SK-N-SH treated with all-trans-retinoic acid at 6 μM for 48 hours (cell line): Measurements from ENCODE around the gene SPRR2D.

Source experiments
- ATAC-seq: fragments of 200-7000 bp; cut with Tn5 transposase; 3 replicates; pipeline ENCODE4 v1.9.1; 2020; ENCODE audit warnings: mild to moderate bottlenecking, moderate library complexity
- ARNTL ChIP-seq: fragments of 450-650 bp; formaldehyde crosslinking; IDR thresholded peaks from 2 replicates; pipeline ENCODE4 v1.5.0; 2020; ENCODE audit warnings: low read depth, mild to moderate bottlenecking, moderate library complexity, borderline replicate concordance
- BACH2 ChIP-seq: fragments of 250-450 bp; sonication (Bioruptor Pico); IDR thresholded peaks from 2 replicates; pipeline ENCODE4 v1.9.0; 2021; ENCODE audit warnings: mild to moderate bottlenecking, borderline replicate concordance
- CSDC2 ChIP-seq: fragments of 250-450 bp; sonication (Bioruptor Pico); IDR thresholded peaks from 2 replicates; pipeline ENCODE4 v1.5.0; 2020; ENCODE audit warnings: mild to moderate bottlenecking, moderate library complexity
- ESRRG ChIP-seq: fragments of 250-450 bp; sonication (Bioruptor Pico); IDR thresholded peaks from 2 replicates; pipeline ENCODE4 v1.6.1; 2021; ENCODE audit warnings: mild to moderate bottlenecking
- GLIS3 ChIP-seq: fragments of 250-450 bp; sonication (Bioruptor Pico); IDR thresholded peaks from 2 replicates; pipeline ENCODE4 v1.5.0; 2020; ENCODE audit warnings: mild to moderate bottlenecking, moderate library complexity
- ISL1 ChIP-seq: fragments of 250-450 bp; sonication (Bioruptor Pico); IDR thresholded peaks from 2 replicates; pipeline ENCODE4 v2.1.2; 2022; ENCODE audit warnings: mild to moderate bottlenecking, moderate library complexity
- PPARA ChIP-seq: fragments of 250-450 bp; sonication (Bioruptor Pico); IDR thresholded peaks from 2 replicates; pipeline ENCODE4 v1.5.0; 2020; ENCODE audit warnings: mild to moderate bottlenecking, borderline replicate concordance
- RARB ChIP-seq: fragments of 250-450 bp; sonication (Bioruptor Pico); IDR thresholded peaks from 2 replicates; pipeline ENCODE4 v1.8.0; 2021; ENCODE audit warnings: mild to moderate bottlenecking, moderate library complexity
- SNAI2 ChIP-seq: fragments of 250-450 bp; sonication (Bioruptor Pico); IDR thresholded peaks from 2 replicates; pipeline ENCODE4 v1.5.0; 2020; ENCODE audit warnings: mild to moderate bottlenecking, moderate library complexity
- TOX ChIP-seq: fragments of 250-450 bp; sonication (Bioruptor Pico); IDR thresholded peaks from 2 replicates; pipeline ENCODE4 v1.8.0; 2021; ENCODE audit warnings: mild to moderate bottlenecking, moderate library complexity, borderline replicate concordance
- ZC3H10 ChIP-seq: fragments of 250-450 bp; sonication (Bioruptor Pico); IDR thresholded peaks from 2 replicates; pipeline ENCODE4 v1.5.1; 2021; ENCODE audit warnings: mild to moderate bottlenecking, moderate library complexity
- ZFP3 ChIP-seq: fragments of 250-450 bp; sonication (Bioruptor Pico); IDR thresholded peaks from 2 replicates; pipeline ENCODE4 v1.5.0; 2020; ENCODE audit warnings: mild to moderate bottlenecking, moderate library complexity
- ZFP30 ChIP-seq: fragments of 450-650 bp; formaldehyde crosslinking; IDR thresholded peaks from 2 replicates; pipeline ENCODE4 v1.5.0; 2022; ENCODE audit warnings: mild to moderate bottlenecking, moderate library complexity
- ZNF565 ChIP-seq: fragments of 450-650 bp; formaldehyde crosslinking; conservative IDR thresholded peaks from 2 replicates; pipeline ENCODE4 v1.5.0; 2020; ENCODE audit warnings: low read depth, mild to moderate bottlenecking, moderate library complexity
- ZNF70 ChIP-seq: fragments of 450-650 bp; formaldehyde crosslinking; IDR thresholded peaks from 2 replicates; pipeline ENCODE4 v1.5.0; 2020; ENCODE audit warnings: mild to moderate bottlenecking, moderate library complexity
- ZNF8 ChIP-seq: fragments of 450-650 bp; formaldehyde crosslinking; IDR thresholded peaks from 2 replicates; pipeline ENCODE4 v1.5.0; 2020; ENCODE audit warnings: mild to moderate bottlenecking, moderate library complexity
- TF ChIP-seq, protein P1 (sequence below): fragments of 250-450 bp; sonication (Bioruptor Pico); IDR thresholded peaks from 2 replicates; pipeline ENCODE4 v1.5.0; 2020; ENCODE audit warnings: mild to moderate bottlenecking, moderate library complexity
- TF ChIP-seq, protein P2 (sequence below): fragments of 250-450 bp; sonication (Bioruptor Pico); IDR thresholded peaks from 2 replicates; pipeline ENCODE4 v1.8.0; 2020; ENCODE audit warnings: mild to moderate bottlenecking, moderate library complexity, borderline replicate concordance
- TF ChIP-seq, protein P3 (sequence below): fragments of 250-450 bp; sonication (Bioruptor Pico); IDR thresholded peaks from 2 replicates; pipeline ENCODE4 v1.5.1; 2020; ENCODE audit warnings: low read depth, mild to moderate bottlenecking, moderate library complexity
- TF ChIP-seq, protein P4 (sequence below): fragments of 250-450 bp; sonication (Bioruptor Pico); IDR thresholded peaks from 2 replicates; pipeline ENCODE4 v1.5.1; 2021; ENCODE audit warnings: mild to moderate bottlenecking, moderate library complexity

Gene SPRR2D

DNA sequence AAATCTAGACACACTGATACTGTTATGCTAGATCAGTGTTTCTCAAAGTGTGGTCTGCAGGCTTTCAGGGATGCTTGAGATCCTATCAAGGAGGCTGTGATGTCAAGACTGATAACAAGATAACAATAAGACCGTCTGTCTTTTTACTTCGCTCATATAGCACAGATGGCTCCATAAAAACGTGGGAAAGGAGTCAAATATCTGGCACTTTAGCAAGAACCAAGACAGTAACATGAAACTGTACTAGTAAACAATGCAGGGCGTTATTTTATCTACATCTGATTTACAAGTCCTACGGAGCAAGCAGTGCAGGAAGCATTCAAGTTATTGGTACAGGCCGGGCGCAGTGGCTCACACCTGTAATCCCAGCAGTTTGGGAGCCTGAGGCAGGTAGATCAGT lies 43.0 kb downstream of the SPRR2D start (continued):
- TF ChIP-seq, protein P1, sequence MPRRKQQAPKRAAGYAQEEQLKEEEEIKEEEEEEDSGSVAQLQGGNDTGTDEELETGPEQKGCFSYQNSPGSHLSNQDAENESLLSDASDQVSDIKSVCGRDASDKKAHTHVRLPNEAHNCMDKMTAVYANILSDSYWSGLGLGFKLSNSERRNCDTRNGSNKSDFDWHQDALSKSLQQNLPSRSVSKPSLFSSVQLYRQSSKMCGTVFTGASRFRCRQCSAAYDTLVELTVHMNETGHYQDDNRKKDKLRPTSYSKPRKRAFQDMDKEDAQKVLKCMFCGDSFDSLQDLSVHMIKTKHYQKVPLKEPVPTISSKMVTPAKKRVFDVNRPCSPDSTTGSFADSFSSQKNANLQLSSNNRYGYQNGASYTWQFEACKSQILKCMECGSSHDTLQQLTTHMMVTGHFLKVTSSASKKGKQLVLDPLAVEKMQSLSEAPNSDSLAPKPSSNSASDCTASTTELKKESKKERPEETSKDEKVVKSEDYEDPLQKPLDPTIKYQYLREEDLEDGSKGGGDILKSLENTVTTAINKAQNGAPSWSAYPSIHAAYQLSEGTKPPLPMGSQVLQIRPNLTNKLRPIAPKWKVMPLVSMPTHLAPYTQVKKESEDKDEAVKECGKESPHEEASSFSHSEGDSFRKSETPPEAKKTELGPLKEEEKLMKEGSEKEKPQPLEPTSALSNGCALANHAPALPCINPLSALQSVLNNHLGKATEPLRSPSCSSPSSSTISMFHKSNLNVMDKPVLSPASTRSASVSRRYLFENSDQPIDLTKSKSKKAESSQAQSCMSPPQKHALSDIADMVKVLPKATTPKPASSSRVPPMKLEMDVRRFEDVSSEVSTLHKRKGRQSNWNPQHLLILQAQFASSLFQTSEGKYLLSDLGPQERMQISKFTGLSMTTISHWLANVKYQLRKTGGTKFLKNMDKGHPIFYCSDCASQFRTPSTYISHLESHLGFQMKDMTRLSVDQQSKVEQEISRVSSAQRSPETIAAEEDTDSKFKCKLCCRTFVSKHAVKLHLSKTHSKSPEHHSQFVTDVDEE (CRISPR knock-in tag): no peak
- no peak for TF ChIP-seq ZC3H10 (CRISPR knock-in tag)
- TF ChIP-seq CSDC2: no peak
- no peak for TF ChIP-seq SNAI2 (CRISPR knock-in tag)
- no peak for TF ChIP-seq TOX (CRISPR knock-in tag)

DNA sequence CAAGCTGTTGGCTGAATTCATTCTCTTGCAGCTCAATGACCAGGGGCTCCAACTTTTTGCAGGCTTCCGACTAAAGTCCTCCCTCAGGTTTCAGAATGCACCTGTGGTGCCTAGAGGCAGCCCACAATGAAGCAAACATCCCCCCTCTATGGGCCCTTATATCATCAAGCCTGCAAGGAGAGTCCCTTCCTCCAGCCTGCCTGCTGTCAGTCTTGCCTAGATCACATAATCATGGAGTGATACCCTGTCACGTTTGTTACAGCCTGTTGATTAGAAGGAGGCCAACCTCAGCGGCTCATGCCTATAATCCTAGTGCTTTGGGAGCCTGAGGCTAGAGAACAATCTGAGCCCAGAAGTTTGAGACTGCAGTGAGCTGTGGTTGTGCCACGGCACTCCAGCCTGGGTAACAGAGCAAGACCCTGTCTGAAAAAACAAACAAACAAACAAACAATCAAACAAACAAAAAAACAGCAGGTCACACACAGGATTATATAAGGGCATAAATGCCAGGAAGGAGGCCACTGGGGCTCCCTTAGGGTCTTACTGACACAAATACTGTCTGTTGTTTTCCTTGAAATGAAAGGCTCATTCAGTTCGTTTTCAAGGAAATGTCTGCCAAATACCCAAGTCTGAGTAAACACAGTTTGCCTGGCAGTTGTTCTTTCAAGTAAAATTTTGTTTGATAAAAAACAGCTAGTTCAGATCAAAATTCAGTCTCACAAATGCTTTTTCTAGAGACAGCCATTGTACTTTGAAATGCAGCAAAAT lies 44.1 kb downstream of the SPRR2D start:
- TF ChIP-seq ZNF70 (CRISPR knock-in tag) (no peak), ARNTL (no peak)
- TF ChIP-seq, all 23 proteins: peak for 0
- no peak for ATAC-seq

DNA sequence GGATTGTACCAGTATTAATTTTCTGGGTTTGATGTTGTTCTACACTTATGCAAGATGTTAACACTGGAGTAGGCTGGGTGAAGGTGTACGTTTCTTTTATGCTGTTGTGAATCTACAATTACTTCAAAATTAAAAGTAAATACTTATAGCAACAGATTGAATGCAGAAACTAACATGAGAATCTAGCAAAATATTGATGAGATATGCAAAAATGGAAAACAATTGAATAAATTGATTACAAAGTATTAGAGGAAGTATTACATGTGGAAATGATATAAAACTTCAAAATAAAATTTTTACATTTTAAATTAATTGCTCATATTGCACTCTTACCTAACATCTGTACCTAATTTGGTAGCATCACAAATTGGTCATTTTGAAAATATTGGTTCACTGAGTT lies 45.1 kb downstream of the SPRR2D start:
- ATAC-seq: no peak
- TF ChIP-seq GLIS3 (CRISPR knock-in tag) (no peak), ZNF565 (CRISPR knock-in tag) (no peak), ZNF8 (CRISPR knock-in tag) (no peak), TOX (CRISPR knock-in tag) (no peak), RARB (CRISPR knock-in tag) (no peak), ZFP30 (CRISPR knock-in tag) (no peak), BACH2 (CRISPR knock-in tag) (no peak), PPARA (CRISPR knock-in tag) (no peak), CSDC2 (no peak), ESRRG (CRISPR knock-in tag) (no peak), ZC3H10 (CRISPR knock-in tag) (no peak)
- TF ChIP-seq, protein P1 (CRISPR knock-in tag): no peak
- TF ChIP-seq, protein P2, sequence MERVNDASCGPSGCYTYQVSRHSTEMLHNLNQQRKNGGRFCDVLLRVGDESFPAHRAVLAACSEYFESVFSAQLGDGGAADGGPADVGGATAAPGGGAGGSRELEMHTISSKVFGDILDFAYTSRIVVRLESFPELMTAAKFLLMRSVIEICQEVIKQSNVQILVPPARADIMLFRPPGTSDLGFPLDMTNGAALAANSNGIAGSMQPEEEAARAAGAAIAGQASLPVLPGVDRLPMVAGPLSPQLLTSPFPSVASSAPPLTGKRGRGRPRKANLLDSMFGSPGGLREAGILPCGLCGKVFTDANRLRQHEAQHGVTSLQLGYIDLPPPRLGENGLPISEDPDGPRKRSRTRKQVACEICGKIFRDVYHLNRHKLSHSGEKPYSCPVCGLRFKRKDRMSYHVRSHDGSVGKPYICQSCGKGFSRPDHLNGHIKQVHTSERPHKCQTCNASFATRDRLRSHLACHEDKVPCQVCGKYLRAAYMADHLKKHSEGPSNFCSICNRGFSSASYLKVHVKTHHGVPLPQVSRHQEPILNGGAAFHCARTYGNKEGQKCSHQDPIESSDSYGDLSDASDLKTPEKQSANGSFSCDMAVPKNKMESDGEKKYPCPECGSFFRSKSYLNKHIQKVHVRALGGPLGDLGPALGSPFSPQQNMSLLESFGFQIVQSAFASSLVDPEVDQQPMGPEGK (CRISPR knock-in tag): no peak

DNA sequence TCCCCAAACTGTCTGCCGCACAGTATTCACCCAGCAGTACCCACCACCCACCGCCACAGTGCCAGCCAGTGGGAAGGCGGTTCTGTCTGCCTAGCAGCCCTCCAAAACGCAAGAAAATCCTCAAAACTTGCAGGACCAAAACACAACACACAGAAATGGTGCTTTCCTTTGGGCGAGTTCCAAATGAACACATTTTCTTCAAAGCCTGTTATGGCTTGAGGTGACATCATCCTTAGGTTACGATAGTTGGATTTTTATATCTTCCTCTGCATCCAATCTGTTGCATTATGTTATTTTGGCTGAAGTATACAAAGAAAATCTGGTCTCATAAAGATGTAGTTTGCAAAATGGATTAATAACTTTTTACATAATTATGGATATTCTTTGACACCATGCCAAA lies 47.7 kb downstream of the SPRR2D start:
- ATAC-seq: no peak
- TF ChIP-seq BACH2 (CRISPR knock-in tag): no peak
- no peak for TF ChIP-seq ZNF8 (CRISPR knock-in tag)
- no peak for TF ChIP-seq ZC3H10 (CRISPR knock-in tag)
- TF ChIP-seq, protein P3, sequence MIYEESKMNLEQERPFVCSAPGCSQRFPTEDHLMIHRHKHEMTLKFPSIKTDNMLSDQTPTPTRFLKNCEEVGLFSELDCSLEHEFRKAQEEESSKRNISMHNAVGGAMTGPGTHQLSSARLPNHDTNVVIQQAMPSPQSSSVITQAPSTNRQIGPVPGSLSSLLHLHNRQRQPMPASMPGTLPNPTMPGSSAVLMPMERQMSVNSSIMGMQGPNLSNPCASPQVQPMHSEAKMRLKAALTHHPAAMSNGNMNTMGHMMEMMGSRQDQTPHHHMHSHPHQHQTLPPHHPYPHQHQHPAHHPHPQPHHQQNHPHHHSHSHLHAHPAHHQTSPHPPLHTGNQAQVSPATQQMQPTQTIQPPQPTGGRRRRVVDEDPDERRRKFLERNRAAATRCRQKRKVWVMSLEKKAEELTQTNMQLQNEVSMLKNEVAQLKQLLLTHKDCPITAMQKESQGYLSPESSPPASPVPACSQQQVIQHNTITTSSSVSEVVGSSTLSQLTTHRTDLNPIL (CRISPR knock-in tag): no peak
- TF ChIP-seq ZFP3 (CRISPR knock-in tag): no peak
- TF ChIP-seq, protein P1 (CRISPR knock-in tag): no peak
- no peak for TF ChIP-seq PPARA (CRISPR knock-in tag)
- TF ChIP-seq, protein P4, sequence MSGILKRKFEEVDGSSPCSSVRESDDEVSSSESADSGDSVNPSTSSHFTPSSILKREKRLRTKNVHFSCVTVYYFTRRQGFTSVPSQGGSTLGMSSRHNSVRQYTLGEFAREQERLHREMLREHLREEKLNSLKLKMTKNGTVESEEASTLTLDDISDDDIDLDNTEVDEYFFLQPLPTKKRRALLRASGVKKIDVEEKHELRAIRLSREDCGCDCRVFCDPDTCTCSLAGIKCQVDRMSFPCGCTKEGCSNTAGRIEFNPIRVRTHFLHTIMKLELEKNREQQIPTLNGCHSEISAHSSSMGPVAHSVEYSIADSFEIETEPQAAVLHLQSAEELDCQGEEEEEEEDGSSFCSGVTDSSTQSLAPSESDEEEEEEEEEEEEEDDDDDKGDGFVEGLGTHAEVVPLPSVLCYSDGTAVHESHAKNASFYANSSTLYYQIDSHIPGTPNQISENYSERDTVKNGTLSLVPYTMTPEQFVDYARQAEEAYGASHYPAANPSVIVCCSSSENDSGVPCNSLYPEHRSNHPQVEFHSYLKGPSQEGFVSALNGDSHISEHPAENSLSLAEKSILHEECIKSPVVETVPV (CRISPR knock-in tag): no peak
- TF ChIP-seq ISL1: no peak
- no peak for TF ChIP-seq CSDC2
- no peak for TF ChIP-seq ZNF565 (CRISPR knock-in tag)
